HTR-8/SVneo (cell line): ENCODE results near the gene PHACTR3.

Experiments
- DNase-seq: peaks from one replicate; pipeline ENCODE4 v3.0.0; 2011; ENCODE audit warnings: low spot score, mixed read lengths; ENCODE audit not compliant: insufficient read length
- FAIRE-seq: peaks from 2 replicates; lab custom pipeline; 2011; peaks lifted over from hg19 to GRCh38; lab: Jason Lieb, UNC

PHACTR3 gene

GRCh38 chr20:59782986-59783640 is 178.8 kb downstream of the PHACTR3 start:
- DNase-seq (peak; percentile 86), FAIRE-seq (peak; percentile 92)

DNA sequence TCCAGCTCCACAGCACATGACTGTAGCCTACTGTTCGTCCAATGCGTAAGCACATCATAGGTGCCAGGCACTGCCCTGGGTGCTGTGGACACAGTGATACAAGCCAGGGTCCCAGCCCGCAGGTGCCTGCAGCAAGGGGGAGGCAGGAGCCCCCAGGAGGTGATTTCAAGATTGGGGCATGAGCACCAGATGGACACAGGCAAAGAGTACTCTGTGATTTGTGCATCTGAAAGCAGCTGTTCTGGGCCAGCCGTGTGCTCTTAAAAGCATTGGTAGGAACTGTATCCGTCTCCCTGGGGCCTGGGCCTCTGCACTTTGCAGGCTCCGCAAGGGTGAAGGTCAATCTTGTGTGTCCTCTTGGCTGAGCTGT is 179.3 kb downstream of the PHACTR3 start:
- DNase-seq (no peak), FAIRE-seq (peak; percentile 70)

DNA sequence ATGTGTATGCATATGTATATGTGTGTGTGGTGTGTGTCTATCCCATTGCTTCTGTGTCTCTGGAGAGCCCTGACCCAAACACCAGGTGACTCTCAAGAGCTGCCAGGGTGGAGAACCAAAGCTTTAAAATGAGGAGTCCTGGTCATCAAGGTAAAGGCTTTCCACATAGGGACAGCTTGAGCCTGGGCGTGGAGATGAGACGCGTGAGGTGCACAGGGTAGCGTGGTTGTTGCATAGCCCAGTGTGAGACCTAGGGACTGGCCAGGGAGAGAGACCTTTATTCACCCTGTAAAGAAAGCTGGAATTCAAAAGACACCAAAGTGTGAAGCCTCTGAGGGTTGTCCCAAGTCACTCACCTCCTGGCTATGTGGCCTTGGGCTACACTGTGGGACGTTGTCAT is 180.0 kb downstream of the PHACTR3 start:
- FAIRE-seq (peak; percentile 67), DNase-seq (no peak)

DNA sequence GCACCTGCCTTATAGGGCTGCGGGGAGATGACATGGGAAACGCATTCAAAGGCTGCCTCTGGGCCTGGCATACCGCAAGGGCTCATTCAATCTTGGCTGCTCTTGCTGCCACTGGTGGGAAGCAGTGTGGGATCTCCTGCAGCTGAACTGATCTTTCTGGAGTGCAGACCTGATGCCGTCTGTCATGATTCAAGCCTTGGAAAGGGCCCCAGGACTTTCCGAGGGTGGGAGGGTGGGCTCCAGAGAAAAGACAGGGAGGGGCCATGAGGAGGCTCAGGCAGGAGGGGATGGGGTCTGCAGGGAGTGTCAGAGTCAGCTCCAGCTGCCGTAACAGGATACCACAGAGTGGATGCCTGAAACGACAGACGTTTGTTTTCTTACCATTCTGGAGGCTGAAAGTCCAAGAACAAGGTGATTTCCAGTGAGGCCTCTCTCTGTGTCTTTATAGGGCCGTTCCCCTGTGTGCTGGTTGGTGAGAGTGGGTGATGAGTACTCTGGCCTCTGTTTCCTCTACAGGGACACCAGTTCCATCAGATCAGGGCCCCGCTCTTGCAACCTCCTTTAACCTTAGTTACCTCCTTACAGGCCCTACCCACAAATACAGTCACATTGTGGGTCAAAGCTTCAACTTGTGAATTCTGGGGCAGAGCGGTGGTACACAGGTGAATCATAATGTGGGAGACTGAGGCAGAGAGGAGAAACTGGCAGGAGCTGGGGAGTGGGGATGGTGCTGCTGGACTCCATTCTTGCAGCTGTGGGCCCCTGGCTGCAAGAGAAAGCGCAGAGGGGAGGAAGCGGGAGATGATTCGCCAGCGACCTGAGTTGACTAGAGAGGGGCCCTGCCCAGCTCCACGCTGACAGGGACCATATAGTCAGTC is 180.7 kb downstream of the PHACTR3 start:
- FAIRE-seq, result no peak

DNA sequence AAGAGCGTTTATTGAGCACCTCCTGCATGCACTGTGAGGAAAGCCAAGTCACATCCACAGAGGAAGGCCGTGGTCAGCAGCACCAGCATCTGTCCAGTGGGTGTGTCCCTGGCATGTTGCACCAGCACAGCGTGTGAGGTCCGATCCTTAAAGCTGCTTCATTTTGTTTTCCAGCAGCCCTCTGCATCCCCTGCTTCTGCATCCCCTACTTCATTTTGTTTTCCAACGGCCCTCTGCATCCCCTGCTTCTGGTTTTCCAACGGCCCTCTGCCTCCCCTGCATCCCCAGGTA is 181.3 kb downstream of the PHACTR3 start:
- FAIRE-seq, result peak; percentile 40
- no peak for DNase-seq

More for the DNA sequence above, 180.7 kb downstream of the PHACTR3 start:
- DNase-seq, result no peak

DNA sequence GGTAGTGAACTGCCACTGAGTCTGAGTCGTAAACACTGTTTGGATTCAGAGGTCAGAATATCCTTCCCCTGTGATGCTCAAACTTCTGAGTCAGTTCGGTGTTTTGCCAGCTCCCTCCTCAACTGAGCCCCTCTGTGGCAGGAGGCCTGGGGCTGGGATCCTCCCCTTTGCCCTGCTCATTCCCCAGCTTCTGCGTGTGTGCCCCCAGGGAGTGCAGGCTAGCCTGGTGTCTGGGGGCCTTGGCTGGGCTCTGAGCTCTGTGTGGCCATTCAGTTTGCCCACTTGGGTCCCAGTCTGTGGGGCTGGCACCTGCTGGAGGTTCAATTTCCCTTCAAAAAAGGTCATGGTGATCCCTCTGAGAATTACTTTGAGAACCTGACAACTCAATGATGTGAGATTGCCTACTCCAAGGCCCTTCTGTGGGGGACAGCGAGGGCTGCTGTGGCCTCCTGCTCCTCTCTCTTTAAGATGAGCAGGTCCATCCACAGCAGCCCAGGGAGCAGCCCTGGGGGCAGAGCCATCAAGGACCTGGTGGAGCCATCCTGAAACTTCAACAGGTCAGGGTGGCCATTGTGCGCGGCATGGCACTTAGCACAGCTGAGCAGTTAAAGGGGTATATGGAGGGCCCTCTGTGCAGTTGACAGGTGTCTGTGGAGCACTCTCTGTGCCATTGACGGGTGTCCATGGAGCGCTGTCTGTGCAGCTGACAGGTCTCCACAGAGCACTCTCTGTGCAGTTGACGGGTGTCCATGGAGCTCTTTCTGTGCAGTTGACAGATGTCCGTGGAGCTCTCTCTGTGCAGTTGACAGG is 181.9 kb downstream of the PHACTR3 start:
- DNase-seq (no peak), FAIRE-seq (peak; percentile 69)

GRCh38 chr20:59786801-59787537 is 182.6 kb downstream of the PHACTR3 start:
- no peak for DNase-seq
- FAIRE-seq, result no peak

- DNase-seq (no peak), FAIRE-seq (no peak)
Measured at GRCh38 chr20:59787538-59787890, 183.2 kb downstream of the PHACTR3 start.

DNA sequence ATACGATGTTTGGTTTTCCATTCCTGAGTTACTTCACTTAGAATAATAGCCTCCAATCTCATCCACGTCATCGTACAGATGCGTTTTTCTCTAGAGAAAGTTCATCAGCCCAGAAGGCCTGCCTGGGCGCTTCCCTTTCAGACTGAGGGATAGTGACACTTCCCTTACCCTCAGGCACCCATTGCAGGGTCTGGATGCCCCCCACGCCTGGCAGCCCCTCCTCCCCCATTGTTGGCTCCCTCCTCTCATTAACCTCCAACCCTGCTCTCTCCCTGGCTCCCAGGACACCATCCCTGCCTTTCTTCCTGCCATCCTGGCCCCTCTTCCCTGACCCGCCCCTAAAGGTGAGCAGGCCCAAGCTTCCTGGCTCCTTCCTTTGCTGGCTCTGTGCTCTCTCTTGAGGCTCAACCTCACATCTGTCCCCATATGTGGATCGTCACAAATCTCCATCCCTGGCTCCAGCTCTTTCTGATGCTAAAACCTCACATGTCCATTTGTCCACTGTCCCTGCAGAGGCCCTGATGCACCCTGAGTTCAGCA is 183.9 kb downstream of the PHACTR3 start:
- FAIRE-seq, result peak; percentile 9
- no peak for DNase-seq

GRCh38 chr20:59788811-59789397 is 184.6 kb downstream of the PHACTR3 start:
- FAIRE-seq (peak; percentile 51), DNase-seq (no peak)

DNA sequence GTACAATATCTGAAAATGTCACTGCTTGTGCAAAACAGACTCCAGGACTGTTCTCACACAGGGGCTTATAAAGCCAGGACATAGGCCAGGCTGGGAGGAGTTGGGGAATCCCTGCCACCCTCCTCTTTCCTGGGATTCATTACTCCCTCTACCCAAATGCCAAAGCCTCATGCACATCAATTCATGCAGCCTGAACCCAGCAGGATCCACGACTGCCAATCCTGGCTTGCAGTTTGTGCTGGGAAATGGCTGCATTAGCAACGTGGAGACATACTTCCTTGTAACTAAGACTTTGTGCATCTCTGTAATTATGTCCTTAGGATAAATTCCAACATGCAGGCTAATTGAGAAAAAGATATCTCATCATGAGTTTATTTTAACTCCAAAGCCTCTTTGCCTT is 185.3 kb downstream of the PHACTR3 start:
- peak; percentile 64 for FAIRE-seq

DNA sequence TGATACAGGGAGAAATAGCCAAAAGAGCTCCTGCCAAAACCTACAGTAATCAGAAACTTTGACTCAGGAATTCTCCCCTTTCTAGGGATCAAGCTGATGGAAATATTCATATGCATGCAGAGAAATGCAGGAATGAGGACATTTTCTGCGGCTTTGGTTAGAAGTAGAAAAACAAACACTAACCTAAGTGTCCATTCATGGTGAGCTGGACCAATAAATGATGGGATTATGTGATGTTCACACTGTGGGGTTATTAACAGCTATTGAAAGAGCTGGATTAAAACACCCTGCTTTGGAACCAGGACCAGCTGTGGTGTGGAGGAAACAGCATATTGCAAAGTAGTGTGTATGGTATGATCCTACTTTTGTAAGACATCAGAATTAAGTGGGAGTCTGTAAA is 186.0 kb downstream of the PHACTR3 start:
- DNase-seq (no peak), FAIRE-seq (no peak)

More for the DNA sequence above, 185.3 kb downstream of the PHACTR3 start:
- DNase-seq, result no peak

GRCh38 chr20:59792300-59792699 is 188.0 kb downstream of the PHACTR3 start:
- FAIRE-seq (no peak), DNase-seq (no peak)

DNA sequence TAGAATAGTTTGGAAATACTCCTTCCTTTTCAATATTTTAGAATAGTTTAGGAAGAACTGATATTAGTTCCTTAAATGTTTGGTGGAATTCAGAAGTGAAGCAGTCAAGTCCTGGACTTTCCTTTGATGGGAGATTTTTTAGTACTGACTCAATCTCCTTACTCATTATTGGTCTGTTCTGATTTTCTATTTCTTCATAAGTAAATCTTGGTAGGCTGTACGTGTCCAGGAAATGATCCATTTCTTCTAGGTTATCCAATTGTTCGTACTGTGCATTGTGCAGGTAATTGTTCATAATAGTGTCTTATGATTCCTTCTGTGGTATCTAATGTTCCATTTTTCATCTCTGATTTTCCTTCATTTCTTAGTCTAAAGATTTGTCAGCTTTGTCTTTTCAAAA is 190.2 kb downstream of the PHACTR3 start:
- no peak for FAIRE-seq

GRCh38 chr20:59800309-59800708 is 196.0 kb downstream of the PHACTR3 start:
- FAIRE-seq (no peak), DNase-seq (no peak)

More for the DNA sequence above, 190.2 kb downstream of the PHACTR3 start:
- no peak for DNase-seq

DNA sequence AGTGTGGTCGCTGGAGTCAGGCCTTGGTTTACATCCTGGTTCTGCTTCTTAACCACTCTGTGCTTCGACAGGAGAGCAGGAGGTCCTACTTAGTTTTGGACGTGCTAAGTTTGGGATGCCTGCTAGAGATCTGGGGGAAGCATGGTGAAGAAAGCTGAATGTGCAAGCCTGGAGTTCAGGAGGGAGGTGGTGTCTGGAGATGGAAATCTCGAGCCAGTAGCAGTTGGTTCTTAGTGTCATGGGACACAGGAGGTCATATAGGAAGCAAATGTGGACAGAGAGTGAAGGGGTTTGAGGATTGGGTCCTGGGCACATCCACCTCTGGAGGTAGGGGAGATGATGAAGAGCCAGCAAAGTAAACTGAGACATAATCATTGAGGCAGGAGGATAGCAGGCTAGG is 197.7 kb downstream of the PHACTR3 start:
- FAIRE-seq (peak; percentile 67), DNase-seq (no peak)

DNA sequence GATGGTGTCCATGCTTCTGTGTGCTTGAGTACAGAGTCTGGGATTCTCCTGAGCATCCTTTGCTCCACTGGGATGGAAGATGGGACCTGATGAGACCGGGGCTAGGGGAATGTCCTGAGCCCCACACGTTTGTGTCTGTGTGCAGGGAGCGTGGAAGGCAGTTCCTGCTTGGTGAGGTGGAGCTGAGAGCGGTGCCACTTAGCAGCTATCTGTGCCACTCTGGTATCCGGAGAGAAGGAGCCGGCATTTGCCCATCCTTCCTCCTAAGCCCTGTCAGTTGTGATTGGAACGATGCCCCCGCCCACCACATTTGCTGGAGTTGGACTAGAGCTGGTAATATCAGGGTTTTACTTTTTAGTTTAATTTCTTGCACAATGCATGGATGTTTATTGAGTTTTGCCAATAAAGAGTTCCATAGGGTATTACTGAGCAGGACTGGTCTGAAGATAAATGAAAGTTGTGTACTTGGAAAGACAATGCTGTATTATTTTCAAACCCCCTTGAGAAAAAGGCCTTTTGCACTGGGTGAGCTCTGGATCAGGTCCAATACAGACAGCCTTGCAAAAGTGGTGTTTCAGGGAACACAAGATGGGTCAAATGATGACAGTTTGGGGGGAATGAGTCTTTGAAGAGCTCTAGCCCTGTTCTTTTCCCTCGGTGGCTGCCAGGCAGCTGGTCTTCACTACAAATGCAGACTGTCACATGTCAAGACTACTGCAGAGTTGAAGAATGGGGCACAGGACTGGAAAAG is 198.3 kb downstream of the PHACTR3 start:
- FAIRE-seq (peak; percentile 90), DNase-seq (no peak)

- FAIRE-seq (no peak), DNase-seq (no peak)
Measured at GRCh38 chr20:59804347-59804746, 200.0 kb downstream of the PHACTR3 start.
